HG03139 (cell line): ENCODE data around the gene SELPLG.
"Not testable (repeated sequence)": the region's sequence is repeated elsewhere in the genome, so short reads cannot be mapped to it uniquely, and the experiment has no call there.

Experiments
- ATAC-seq: cut with Tn5 transposase; IDR thresholded peaks from one replicate; pipeline ENCODE4 v1.9.1; 2021; ENCODE audit not compliant: unreplicated experiment

Gene SELPLG

DNA sequence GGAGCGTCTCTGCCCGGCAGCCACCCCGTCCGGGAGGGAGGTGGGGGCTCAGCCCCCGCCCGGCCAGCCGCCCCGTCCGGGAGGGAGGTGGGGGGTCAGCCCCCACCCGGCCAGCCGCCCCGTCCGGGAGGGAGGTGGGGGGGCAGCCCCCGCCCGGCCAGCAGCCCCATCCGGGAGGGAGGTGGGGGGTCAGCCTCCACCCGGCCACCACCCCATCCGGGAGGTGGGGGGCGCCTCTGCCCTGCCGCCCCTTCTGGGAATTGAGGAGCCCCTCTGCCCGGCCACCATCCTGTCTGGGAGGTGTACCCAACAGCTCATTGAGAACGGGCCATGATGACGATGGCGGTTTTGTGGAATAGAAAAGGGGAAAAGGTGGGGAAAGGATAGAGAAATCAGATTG, 22.6 kb upstream of the SELPLG start:
- ATAC-seq: not testable (repeated sequence)

DNA sequence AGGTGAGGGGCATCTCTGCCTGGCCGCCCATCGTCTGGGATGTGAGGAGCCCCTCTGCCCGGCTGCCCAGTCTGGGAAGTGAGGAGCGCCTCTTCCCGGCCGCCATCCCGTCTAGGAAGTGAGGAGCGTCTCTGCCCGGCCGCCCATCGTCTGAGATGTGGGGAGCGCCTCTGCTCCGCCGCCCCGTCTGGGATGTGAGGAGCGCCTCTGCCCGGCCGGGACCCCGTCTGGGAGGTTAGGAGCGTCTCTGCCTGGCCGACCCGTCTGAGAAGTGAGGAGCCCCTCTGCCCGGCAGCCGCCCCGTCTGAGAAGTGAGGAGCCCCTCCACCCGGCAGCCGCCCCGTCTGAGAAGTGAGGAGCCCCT, 22.1 kb upstream of the SELPLG start:
- not testable (repeated sequence) for ATAC-seq

DNA sequence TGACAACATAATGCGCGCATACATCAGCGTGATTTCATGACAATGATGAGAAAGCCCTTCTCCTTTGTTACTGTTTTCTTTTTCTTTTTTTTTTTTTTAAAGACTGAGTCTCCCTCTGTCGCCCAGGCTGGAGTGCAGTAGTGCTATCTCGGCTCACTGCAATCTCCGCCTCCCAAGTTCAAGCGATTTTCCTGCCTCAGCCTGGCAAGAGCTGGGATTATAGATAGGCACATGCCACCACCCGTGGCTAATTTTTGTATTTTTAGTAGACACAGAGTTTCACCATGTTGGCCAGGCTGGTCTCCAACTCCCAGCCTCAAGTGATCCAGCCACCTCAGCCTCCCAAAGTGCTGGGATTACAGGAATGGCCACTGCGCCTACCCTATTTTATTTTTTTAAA, 20.9 kb upstream of the SELPLG start:
- not testable (repeated sequence) for ATAC-seq

DNA sequence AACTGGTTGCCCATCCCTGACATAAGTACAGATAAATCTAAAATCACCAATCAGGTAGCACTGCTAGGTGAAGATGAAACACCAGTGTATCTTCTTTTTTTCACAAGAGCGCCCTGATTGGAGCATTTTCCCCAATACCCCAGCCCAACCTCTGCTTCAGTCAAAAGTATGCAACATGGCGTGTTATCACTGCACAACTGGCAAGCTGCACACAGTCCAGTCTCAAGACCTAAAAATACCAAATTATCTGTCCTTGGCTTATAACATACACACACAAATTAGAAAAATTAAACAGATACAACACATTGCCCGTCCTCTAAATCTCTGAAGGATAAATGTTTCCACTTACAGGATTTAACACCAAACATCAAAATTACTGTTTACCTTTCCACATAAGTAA, 20.2 kb upstream of the SELPLG start:
- ATAC-seq: no peak

DNA sequence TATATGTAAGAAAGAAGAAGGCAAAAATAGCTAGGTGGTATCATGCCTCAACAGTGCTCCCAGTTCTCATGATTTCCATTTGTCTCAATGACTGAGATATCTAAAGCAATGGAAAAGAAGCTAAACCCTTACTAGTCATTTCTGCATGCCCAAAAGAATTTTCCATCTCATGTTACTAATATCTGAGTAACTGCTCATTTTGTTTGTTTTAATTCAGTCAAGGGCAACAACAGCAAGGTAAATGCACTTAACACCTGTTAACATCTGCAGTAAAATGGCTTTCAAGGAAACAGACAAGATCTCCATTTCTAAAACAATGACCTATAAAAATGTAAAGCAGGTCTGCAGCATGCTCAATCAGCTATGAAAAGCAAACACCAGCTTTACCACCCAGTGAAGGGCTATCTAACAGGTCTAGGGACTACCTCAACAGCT, 19.4 kb upstream of the SELPLG start:
- ATAC-seq: no peak

DNA sequence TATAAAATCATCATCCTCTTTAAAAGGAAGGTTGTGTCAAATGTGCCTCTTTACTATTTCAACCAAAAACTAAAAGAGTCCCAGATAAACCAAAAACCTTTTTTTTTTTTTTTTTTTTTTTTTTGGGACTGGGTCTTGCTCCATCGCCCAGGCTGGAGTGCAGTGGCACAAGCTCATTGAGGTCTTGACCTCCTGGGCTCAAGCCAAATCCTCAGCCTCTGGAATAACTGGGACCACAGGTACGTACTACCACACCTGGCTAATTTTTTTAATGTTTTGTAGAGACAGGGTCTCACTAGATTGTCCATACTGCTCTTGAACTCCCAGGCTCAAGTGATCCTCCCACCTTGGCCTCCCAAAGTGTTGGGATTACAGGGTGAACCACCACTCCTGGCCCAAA, 16.4 kb upstream of the SELPLG start:
- ATAC-seq: no peak

DNA sequence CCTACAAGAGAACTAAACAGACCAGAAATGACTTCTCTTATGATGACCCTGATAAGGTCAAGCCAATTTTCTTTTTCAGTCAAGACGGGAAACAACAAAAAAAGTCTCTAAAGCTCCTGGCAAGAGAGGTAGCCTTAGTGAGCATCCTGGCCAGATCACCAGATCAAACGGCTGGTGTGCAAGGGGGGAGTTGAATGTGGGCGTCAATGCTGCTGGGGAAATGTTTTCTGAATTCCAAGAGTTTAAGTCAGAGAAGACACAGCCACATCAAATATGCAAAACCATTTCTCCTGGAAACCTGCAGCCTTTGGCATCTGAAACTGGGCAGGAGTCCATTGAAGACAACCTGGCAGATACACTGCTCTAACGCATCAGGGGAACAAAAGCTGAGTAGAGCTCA, 16.0 kb upstream of the SELPLG start:
- no peak for ATAC-seq

DNA sequence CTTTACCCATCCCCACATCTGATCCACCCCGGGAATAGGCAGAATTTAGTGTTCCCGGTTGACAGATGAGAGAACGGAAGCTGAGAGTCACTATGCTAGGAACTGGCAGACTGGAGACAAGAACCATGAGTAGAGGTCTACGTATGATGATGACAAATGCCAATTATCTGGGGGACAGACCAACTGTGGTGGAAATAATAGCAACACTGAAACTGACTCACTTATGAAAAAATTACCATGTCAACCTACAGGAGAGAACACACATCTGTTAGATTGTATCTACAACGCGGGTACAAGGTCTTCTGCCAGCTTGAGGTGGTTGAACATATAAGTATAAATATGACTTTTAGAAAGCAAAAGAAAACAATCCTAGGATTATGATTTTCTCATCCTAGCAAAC, 15.4 kb upstream of the SELPLG start:
- no peak for ATAC-seq

DNA sequence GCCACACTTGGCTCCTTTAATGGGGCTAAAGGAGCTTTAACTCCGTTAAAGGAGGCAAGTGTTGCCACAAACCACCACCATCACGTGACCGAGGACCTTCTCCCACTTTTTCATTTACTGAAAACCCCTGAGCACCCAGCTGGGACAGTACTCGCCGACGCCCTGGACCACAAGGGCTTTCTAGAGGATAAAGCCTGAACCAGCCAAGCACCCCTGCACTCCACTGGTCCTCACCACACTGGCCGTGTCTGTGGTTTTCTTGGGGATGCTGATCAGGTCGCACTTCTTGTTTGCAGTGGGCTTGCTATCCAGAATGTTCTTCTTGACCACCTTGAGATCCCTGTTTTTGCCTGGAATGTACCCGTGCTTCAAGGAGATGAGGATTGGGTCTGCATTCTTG, 14.7 kb upstream of the SELPLG start:
- no peak for ATAC-seq

DNA sequence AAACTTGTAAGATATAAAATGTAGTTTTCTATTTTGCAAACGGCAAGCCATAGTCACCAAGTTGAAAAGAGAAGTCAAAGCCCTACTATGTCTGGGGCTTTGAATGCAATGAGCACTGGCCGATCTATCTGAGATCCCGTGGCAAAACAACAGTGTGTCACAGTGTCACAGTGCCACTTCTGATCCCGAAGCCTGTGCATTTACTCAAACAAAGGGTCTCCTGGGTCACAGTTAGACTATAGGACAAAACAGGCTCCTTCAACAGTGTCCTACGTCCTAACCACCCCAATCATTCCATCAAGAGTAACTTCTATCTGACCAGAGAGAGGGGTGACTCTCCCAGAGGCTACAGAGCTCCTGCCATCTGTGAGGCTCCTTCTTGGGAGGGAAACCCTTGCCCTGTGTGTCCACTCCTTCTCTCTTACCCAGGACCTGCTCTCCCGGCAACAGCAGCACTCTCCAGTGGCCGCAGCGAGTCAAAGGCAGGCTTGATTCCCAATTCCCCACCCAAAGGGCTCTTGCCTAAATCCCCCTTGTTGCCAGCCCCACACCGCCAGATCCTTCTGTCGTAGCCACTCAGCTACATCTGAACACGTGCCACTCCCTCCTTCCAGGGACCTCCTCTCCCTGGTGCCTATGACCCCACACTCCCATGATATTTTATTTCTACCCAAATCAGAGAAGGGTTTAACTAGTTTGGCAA, 14.0 kb upstream of the SELPLG start:
- ATAC-seq: no peak

DNA sequence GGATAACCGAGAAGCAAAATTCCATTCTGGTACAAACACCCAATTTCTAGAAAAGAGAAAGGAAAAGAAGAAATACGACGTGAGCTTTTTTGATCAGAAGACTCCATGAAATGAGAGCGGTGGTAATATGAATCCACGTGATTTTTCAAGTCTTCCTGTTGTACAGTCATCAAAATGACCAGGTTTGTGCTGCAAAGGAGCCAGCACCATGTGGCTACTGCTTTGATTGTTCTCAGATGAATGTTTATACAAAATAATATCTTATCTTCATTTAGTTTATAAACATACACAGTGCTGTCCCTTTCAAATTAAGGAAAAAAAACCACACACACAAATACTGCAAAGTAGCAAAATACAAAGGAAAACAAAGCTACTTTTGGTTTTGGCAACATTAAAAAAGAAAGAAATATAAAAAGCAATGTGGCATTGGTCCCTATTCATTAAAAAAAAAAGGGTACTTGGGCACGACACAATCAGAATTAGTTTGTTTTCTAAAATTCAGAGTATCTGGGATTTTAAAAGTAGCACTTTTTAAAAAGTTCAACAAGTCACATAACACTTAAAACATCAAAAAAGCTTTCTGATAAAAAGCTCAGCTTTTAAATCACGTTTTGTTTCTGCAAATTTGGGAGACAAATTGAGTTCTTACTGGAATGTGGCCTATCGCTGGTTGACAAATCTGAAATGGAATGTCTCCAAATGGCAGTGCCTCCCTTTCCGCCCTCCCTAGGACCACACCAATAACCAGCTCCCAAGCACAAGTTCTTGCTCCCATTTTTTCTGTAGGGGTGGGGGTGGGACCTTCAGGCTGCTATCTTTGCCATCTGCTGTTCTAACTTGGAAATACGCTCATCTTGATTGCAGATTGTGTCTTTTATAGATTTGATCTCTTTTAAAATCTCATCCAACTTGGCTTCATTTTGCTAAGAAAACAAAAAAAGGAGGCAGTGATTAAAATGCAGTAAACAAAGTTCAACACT, 13.2 kb upstream of the SELPLG start:
- no peak for ATAC-seq

DNA sequence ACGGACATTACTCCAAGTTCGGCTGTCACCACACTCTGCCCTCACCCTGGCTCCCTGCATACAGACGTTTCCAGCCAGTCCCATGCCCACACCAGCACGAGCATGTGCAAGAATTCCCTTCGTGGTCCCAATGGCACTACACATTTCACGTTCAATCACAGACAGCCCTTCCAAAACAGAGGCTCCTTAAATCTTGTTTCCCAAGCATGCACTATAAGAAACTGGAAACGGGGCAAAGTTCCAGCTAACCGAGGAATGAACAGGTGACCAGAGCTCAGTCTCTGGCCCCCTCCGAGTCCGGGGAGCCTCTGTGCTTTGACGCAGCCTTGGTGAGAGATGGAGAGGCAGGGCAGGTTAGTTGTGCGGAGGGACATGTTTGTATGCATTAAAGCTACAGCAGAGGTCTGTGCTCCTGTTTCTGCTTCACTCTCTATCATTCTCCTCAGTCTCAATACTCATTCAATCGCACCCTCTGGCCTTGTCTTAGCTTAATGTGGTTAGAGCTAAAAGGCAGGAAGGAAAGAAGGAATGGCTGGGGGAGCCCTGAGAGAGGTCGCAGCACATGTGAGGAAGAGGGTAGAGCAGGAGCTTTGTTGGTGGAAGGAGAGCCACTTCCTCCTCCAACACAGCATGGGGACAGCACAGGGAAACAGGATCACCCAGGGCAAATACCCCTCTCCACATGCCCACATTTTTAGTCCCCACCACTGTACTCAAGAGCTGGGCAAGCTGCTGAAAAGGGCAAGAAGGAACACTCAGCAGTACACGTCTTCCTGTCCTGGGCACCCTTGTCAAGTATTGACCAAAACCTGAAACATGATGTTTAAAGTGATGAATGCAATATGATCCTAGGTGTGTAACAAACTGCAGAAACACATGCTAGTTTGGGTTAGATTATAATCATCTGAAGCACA, 12.2 kb upstream of the SELPLG start:
- no peak for ATAC-seq

DNA sequence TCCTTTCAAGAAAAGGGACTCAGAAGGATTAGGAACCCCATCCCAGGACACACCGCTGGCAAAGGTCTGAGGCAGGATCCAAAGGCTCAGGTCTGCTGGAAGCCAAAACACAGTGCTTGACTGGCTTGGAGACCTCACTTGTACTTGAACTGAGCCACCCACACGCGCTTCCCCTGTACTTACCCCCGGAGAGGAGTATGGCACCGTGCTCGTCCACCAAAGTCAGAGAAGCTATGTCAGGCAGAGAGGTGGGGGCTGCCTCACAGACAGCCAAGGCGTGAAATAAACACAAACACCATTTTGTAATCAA, 11.1 kb upstream of the SELPLG start:
- ATAC-seq: no peak

DNA sequence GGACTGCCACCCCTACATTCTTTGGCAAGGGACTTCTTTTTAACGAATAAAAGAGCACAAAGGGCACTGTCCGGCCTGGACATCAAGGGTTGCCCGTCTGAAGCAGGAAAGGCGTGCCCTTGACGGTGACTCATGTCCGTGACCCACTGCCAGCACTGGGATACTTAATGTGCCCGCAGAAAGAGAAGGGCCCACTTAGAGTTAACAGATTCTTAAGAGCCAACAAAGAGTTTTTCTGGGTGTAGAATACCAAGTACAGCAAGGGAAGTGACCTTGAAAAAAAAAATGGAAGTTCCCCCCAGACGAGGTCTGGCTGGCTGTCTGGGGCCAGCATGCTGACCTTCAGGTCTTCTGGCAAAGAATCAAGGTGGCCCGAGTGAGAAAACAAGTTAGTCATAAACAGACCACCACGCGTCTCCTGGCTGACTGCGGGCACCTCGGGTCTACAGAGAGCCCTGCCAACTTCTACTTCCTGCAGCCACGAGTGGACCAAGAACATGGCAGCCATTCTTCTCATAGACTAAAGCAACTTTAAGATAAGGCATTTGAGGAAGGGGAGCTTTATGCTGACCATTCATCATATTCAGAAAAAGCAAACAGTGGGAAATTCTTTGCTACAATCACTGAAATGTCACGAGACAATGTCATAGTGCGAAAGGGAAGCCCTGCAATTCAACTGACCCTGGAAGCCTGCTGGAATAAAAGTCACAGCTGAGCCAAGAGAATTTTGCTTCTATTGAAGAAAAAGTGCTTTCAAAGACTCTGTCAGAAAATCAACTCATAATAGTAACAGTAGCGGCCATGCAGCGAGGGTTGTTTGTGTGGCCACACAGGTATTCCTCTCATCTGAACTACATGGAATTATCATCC, 10.5 kb upstream of the SELPLG start:
- no peak for ATAC-seq

DNA sequence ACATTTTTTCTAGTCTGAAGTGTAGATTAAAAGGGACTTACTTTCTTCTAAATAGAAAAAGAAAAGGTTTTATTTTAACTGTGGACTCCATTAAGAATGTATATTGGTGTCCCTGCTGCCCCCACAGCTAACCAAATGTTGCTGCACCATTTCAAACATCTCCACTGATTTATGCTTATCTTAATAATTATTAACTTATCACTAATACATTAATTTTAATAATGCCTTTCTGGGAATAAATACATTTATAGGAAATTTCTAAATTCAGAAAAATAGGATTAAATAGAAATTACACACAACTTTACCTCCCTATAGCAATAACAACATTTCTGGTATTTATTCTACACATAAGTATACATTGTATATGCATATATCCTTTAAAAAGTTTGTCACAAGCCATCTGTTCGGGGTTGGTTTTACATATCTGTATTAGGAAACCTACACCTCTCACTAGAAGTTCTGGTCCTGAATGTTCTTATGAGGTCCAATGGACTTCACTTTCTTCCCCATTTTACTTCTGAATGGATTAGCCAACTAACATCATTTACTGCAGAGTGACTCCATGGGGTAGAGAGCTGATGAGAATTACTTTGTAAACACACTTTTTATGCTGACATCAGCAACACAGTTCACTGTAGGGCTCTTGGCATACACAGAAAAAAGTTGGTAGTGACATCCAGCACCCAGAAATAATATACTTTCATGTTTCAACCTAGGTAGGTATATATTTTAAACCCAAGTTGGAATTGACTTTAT, 9.4 kb upstream of the SELPLG start:
- ATAC-seq: no peak

DNA sequence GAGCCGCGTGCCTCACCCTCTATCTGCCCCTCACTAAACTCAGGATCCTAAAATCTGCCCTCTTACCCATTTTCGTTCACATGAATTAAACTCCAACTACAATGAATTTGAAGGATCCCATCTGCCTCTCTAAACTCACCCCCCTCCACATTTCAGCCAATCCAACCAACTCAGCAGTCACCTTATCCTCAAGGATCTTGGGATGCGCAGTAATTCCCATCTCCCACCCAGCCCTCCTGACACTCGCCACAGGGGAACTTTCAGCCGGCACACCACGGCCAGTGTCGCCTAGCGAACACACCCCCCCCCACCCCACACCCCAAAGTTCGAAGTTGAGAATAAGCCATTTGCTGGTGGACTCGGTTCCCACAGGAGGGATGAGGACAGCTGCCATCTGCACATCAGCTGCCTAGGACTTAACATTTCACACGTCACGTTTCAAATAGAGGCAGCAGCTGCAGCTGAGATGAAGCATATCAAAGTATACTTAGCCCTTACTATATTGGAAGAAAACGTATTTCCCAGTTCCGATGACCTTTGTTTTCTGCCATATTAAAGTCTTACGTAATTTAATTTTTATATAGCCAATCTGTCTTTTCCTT, 8.7 kb upstream of the SELPLG start:
- ATAC-seq: no peak

DNA sequence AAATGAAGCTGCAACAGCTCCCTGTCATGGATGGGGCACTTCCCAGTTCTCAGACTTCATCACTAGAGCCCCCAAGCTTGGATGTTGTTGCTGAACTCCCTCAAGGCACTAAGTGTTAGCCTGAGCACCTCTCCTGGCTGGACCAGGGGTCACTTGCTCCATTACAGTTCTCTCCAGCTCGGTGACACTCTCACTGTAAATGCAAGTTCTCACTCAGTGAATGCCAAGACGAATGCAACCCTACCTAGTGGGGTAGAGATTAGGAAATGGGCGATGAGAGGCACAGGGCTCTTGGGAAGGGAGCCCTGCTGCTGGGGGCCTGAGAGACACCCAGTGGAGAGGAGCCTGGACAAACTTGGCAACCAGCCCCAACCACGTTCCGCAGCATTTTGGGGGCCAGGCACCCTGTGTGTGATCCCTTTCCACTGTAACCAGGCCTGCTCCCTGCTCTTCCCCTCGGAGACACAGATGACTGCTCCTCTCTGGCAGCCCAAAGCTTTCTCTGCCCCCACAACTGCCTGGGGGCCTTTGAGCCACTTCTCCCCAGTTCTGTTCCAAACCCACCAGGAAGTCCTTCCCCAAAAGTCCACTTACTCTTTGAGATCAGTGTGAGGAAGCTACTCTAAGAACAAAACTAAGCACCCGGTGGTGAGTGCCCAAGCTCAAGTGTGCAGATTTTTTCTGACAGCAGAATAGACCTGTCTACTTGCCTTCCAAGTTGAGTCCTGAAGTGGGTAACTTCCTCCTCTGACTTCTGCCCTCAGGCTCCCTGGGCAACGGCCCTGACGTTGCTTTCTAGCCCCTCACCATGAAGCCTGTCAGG, 8.0 kb upstream of the SELPLG start:
- no peak for ATAC-seq

DNA sequence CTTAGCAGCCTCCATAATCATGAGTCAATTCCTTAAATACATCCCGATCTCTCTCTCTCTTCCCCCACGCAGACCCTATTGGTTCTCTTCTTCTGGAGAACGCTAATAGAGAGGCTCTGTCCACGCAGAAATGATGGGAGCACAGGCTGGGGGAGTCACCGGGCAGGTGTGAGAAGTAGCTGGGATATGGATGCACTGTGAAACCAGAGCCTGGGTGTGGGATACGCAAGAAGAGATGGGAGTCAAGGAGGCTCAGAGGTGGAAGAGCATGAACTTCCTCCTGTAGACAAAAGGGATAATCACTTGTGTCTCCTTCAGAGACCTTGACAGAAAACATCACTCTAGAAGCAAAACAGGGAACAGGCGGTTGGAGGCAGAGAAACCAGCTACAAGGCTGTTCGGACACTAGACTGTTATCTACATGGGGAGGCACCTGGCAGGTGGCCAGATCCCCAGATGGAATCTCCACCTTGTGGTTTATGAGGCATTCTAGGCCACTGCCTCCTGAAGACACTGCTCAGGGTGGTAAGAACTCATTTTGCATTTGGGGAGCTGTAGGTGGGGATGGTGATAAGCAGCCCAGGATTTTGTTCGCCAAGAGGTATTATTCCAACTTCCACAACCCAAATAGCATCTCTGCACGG, 7.2 kb upstream of the SELPLG start:
- ATAC-seq: no peak
